K562 (cell line): Measurements from ENCODE around the gene CNTROB. TPM values are rescaled to one million over a fixed set of nuclear protein-coding genes. Genes with fewer than 3 reads are reported as not detected.

ENCODE experiments used
- ATAC-seq: fragments of 200-7000 bp; cut with Tn5 transposase; 3 replicates; pipeline ENCODE4 v1.9.1; 2020; ENCODE audit warnings: moderate library complexity
- BruUV-seq: library from RNA; stranded (reverse); fragments of 400-500 nt; replicated peaks from 2 replicates; lab custom pipeline; 2021; lab: Mats Ljungman, UMichigan
- CTCF ChIA-PET: fragments of 300-600 bp; formaldehyde crosslinking; extraction: SDS; loops from one replicate; lab custom pipeline; 2021; ENCODE audit warnings: low intra/inter-chr PET ratio; lab: Yijun Ruan, JAX
- POLR2A ChIA-PET: fragments of 300-600, 350-650 bp; sonication (Branson Sonifier 250); formaldehyde crosslinking; extraction: SDS; loops from one replicate; lab custom pipeline; 2021; ENCODE audit warnings: antibody characterized with exemption, inconsistent platforms; lab: Yijun Ruan, JAX
- DNase-seq, 4 experiments: peaks; one replicate each; pipeline versions ENCODE4 v3.0.0 to v3.0.0-alpha.2; 2011 to 2018; ENCODE audit warnings: low spot score in 3 of 4, mixed read lengths in 3 of 4; ENCODE audit errors: extremely low read depth in 1 of 4
- FAIRE-seq: peaks from 2 replicates; lab custom pipeline; 2011; peaks lifted over from hg19 to GRCh38; lab: Jason Lieb, UNC
- H2AFZ ChIP-seq: 2 replicates; pipeline ENCODE4 v1.6.0; 2011; ENCODE audit warnings: low read depth, low read length, control low read depth, inconsistent platforms
- H3K27ac ChIP-seq: fragments of 200-600 bp; 3 replicates; pipeline ENCODE4 v1.8.0; 2011; ENCODE audit warnings: low read depth, mild to moderate bottlenecking, control low read depth, inconsistent platforms, low read length, moderate library complexity, mixed read lengths; ENCODE audit errors: extremely low read depth
- H3K27me3 ChIP-seq, 2 experiments: fragments of 300-600 bp in 1 of 2; 2 replicates in 1 of 2; 3 replicates in 1 of 2; pipeline versions ENCODE4 v1.6.0 to v1.8.0; 2011; ENCODE audit warnings: inconsistent platforms in 2 of 2, low read length in 2 of 2, mild to moderate bottlenecking in 1 of 2, mixed read lengths in 1 of 2, moderate library complexity in 1 of 2; ENCODE audit not compliant: control insufficient read depth in 2 of 2, insufficient read depth in 2 of 2
- H3K36me3 ChIP-seq: fragments of 300-600 bp; 3 replicates; pipeline ENCODE4 v1.8.0; 2011; ENCODE audit warnings: mild to moderate bottlenecking, low read length, inconsistent platforms; ENCODE audit not compliant: control insufficient read depth, insufficient read depth
- H3K4me1 ChIP-seq, 2 experiments: fragments of 200-600 bp in 1 of 2; replicated peaks in 1 of 2; 2 replicates in 1 of 2; 3 replicates in 1 of 2; pipeline versions ENCODE4 v1.5.1 to v1.8.0; 2011; ENCODE audit warnings: inconsistent platforms in 2 of 2, low read length in 2 of 2, mild to moderate bottlenecking in 1 of 2, mixed read lengths in 1 of 2, moderate library complexity in 1 of 2; ENCODE audit not compliant: control insufficient read depth in 2 of 2, insufficient read depth in 2 of 2
- H3K4me2 ChIP-seq: 2 replicates; pipeline ENCODE4 v1.6.1; 2011; ENCODE audit warnings: low read length, control low read depth, inconsistent platforms, mixed read lengths; ENCODE audit not compliant: insufficient read depth
- H3K4me3 ChIP-seq: fragments of 200-600 bp; sonication (generic), shearing (Covaris generic); 2 replicates; pipeline ENCODE4 v1.5.1; 2016; ENCODE audit warnings: control low read depth, inconsistent platforms
- H3K79me2 ChIP-seq: fragments of 200-600 bp; 3 replicates; pipeline ENCODE4 v1.8.0; 2011; ENCODE audit warnings: low read length, inconsistent platforms; ENCODE audit not compliant: control insufficient read depth, insufficient read depth
- H3K9ac ChIP-seq, 2 experiments: 2 replicates each; pipeline versions ENCODE4 v1.6.0 to v1.6.1; 2011; ENCODE audit warnings: low read depth in 2 of 2, low read length in 2 of 2, control low read depth in 1 of 2, inconsistent platforms in 1 of 2, mild to moderate bottlenecking in 1 of 2, mixed read lengths in 1 of 2; ENCODE audit not compliant: insufficient read depth in 1 of 2
- H3K9me1 ChIP-seq: one replicate; pipeline ENCODE4 v1.6.0; 2011; ENCODE audit warnings: inconsistent platforms, mild to moderate bottlenecking, low read length, moderate library complexity; ENCODE audit not compliant: control insufficient read depth, insufficient read depth
- H3K9me3 ChIP-seq: replicated peaks from 2 replicates; pipeline ENCODE4 v1.5.1; 2011; ENCODE audit warnings: low read depth, low read length, inconsistent platforms; ENCODE audit not compliant: control insufficient read depth, insufficient read depth
- H4K20me1 ChIP-seq: replicated peaks from 2 replicates; pipeline ENCODE4 v1.6.1; 2011; ENCODE audit warnings: low read length, inconsistent platforms, mixed read lengths; ENCODE audit not compliant: control insufficient read depth, insufficient read depth
- BRF2 ChIP-seq: IDR thresholded peaks from 3 replicates; pipeline ENCODE4 v1.6.1; 2011; ENCODE audit warnings: borderline replicate concordance, mild to moderate bottlenecking; ENCODE audit not compliant: insufficient read length, insufficient read depth
- CAMTA2 ChIP-seq: fragments of 250-450 bp; sonication (Bioruptor Pico); conservative IDR thresholded peaks from 2 replicates; pipeline ENCODE4 v1.5.1; 2022
- CBFB ChIP-seq: sonication (generic); formaldehyde crosslinking; IDR thresholded peaks from 2 replicates; pipeline ENCODE4 v1.4.0; 2020; ENCODE audit warnings: mild to moderate bottlenecking, missing genetic modification reagents
- CTBP1 ChIP-seq: fragments of 450-650 bp; IDR thresholded peaks from 2 replicates; pipeline ENCODE4 v1.6.1; 2016; ENCODE audit warnings: borderline replicate concordance
- CXXC5 ChIP-seq: fragments of 250-450 bp; sonication (Bioruptor Pico); IDR thresholded peaks from 2 replicates; pipeline ENCODE4 v1.8.0; 2022; ENCODE audit warnings: inconsistent platforms, mild to moderate bottlenecking, moderate library complexity
- E2F4 ChIP-seq: sonication (generic); formaldehyde crosslinking; IDR thresholded peaks from 2 replicates; pipeline ENCODE4 v1.8.0; 2022; ENCODE audit warnings: mild to moderate bottlenecking, low read depth, missing genetic modification reagents
- EGR1 ChIP-seq: fragments of 450-650 bp; conservative IDR thresholded peaks from 2 replicates; pipeline ENCODE4 v1.6.1; 2017; ENCODE audit warnings: mild to moderate bottlenecking
- KDM4B ChIP-seq, 2 experiments: fragments of 450-650 bp in 1 of 2; sonication (generic) in 1 of 2; IDR thresholded peaks; 2 replicates each; pipeline ENCODE4 v1.6.1; 2016 to 2017; ENCODE audit warnings: borderline replicate concordance in 2 of 2, antibody characterized with exemption in 1 of 2, low read depth in 1 of 2, mild to moderate bottlenecking in 1 of 2
- NCOA2 ChIP-seq, 2 experiments: fragments of 450-650 bp; IDR thresholded peaks; 2 replicates each; pipeline ENCODE4 v1.6.1; 2018; ENCODE audit warnings: mild to moderate bottlenecking in 2 of 2, moderate library complexity in 1 of 2; ENCODE audit not compliant: partially characterized antibody in 2 of 2
- NFIC ChIP-seq: fragments of 450-650 bp; IDR thresholded peaks from 2 replicates; pipeline ENCODE4 v1.6.1; 2017; ENCODE audit warnings: mild to moderate bottlenecking, inconsistent platforms
- NRF1 ChIP-seq, 2 experiments: fragments of 450-650 bp; IDR thresholded peaks in 1 of 2; conservative IDR thresholded peaks in 1 of 2; 2 replicates each; pipeline ENCODE4 v1.6.1; 2014; ENCODE audit warnings: mild to moderate bottlenecking in 2 of 2
- PCBP1 ChIP-seq: fragments of 200-400 bp; formaldehyde crosslinking; IDR thresholded peaks from 2 replicates; pipeline ENCODE4 v1.6.1; 2018; ENCODE audit warnings: mild to moderate bottlenecking, low read depth, low read length; ENCODE audit not compliant: poor library complexity, severe bottlenecking
- TFAP4 ChIP-seq: sonication (generic); formaldehyde crosslinking; IDR thresholded peaks from 2 replicates; pipeline ENCODE4 v1.8.0; 2022; ENCODE audit warnings: missing genetic modification reagents, mild to moderate bottlenecking, moderate library complexity, borderline replicate concordance
- ZKSCAN8 ChIP-seq: fragments of 200-800 bp; sonication (Bioruptor generic); IDR thresholded peaks from 2 replicates; pipeline ENCODE4 v1.6.1; 2016; ENCODE audit warnings: missing genetic modification characterization, missing compliant biosample characterization
- ZNF408 ChIP-seq: fragments of 250-450 bp; sonication (Bioruptor Pico); IDR thresholded peaks from 2 replicates; pipeline ENCODE4 v1.4.0; 2020; ENCODE audit warnings: low read depth, mild to moderate bottlenecking, moderate library complexity
- ZNF41 ChIP-seq: fragments of 250-450 bp; sonication (Bioruptor Pico); conservative IDR thresholded peaks from 2 replicates; pipeline ENCODE4 v1.4.0; 2020; ENCODE audit warnings: mild to moderate bottlenecking
- WGBS: fragments of 100-300 bp; shearing (Covaris generic); methylation state at CpG from one replicate; pipeline ENCODE4 v1.1.6; 2016; ENCODE audit warnings: low coverage, mixed read lengths; ENCODE audit not compliant: insufficient coverage; ENCODE audit errors: missing lambda C conversion rate; 5-methylcytosine and 5-hydroxymethylcytosine counted together
- in situ Hi-C: fragments of 300-500 bp; cut with MboI; formaldehyde crosslinking; loops from 4 replicates; pipeline ENCODE4 v1.15.0; 2018; ENCODE audit warnings: inconsistent platforms, mixed read lengths
- intact Hi-C: fragments of 100-400 bp; cut with micrococcal nuclease; formaldehyde crosslinking; loops from 2 replicates; pipeline ENCODE4 v1.14.2; 2022
- polyA plus RNA-seq, 8 experiments: library from polyadenylated mRNA; depleted of rRNA in 4 of 8; stranded (reverse) in 5 of 8; unstranded in 3 of 8; fragments of >200 nt; fragmentation: Nextera tagmentation in 2 of 8; fragmentation: Illumina TruSeq in 1 of 8; extraction: Ambion mirVana in 2 of 8; extraction: Trizol in 1 of 8; gene quantifications; 2 replicates each; pipeline versions ENCODE4 v1.2.1 to v1.2.3, GENCODE V29; 2011 to 2014; ENCODE audit warnings: inconsistent platforms in 1 of 8, missing spikeins in 1 of 8
- total RNA-seq, 7 experiments: library from RNA; depleted of rRNA in 6 of 7; stranded (reverse); fragments of >200 nt in 6 of 7; fragmentation: Illumina TruSeq in 2 of 7; extraction: Trizol in 2 of 7; gene quantifications; 2 replicates each; pipeline versions ENCODE4 v1.2.1 to v1.2.3, GENCODE V29; 2011 to 2021; ENCODE audit warnings: low replicate concordance in 1 of 7

The CNTROB gene
- total and polyA plus RNA-seq, 9 of the 15 experiments (the other 6 are each of a cell fraction or from before 2014, with no cell fraction given): 1.9 to 33.3 (median 23.0) TPM

- TF ChIP-seq TFAP4 (CRISPR knock-in tag): peak; percentile 37; the same call in 1 of the 2 replicates
- peak; percentile 24; the same call in 1 of the 2 replicates for TF ChIP-seq CTBP1
Observed at GRCh38 chr17:7887482-7888183, 44.4 kb upstream of the CNTROB start (continued).

- DNase-seq (peak in 1 of 4 experiments; percentile 31), ATAC-seq (no peak; the same call in 2 of the 3 replicates), FAIRE-seq (peak; percentile 19)
- H2AFZ ChIP-seq: peak within 1 kb of the TSS; percentile 51
- H3K79me2 ChIP-seq: peaks cover 48% of the 10 kb centered on the region
- H3K9ac ChIP-seq: peak within 1 kb of the TSS; percentile 56 to 87
- H3K36me3 ChIP-seq: peaks cover 18% of the 10 kb centered on the region; the same call in 1 of the 3 replicates
- intact Hi-C loops (no loop called here), in situ Hi-C loops (no loop called here)
- no TSS peak for BruUV-seq
- peaks cover 17 to 31% of the 10 kb centered on the region in 2 experiments; a peak in 4 of 5 replicates for H3K4me1 ChIP-seq
- H3K4me2 ChIP-seq: peak within 1 kb of the TSS; percentile 92
- H3K9me1 ChIP-seq: peaks cover 3% of the 10 kb centered on the region
- CTCF ChIA-PET: no interaction called here
- WGBS: 53% methylated on average over 14 of the region's 18 CpGs
- peak within 1 kb of the TSS; percentile 66; the same call in 2 of the 3 replicates for H3K27ac ChIP-seq
- H3K4me3 ChIP-seq: peak within 1 kb of the TSS; percentile 66
- H3K9me3 ChIP-seq: no peaks in the 10 kb centered on the region
- no peaks in the 10 kb centered on the region; the same call in 1 of the 2 replicates for H4K20me1 ChIP-seq
- no peaks in the 10 kb centered on the region for H3K27me3 ChIP-seq
- POLR2A ChIA-PET: interaction anchor here (0.6 kb wide), 1 partner anchor 24 kb away, joined by 4 read pairs; no protein-coding TSS in a partner anchor
- TF ChIP-seq NCOA2 (IDR thresholded peaks at IDR 0.05; ENCODE audit: partially characterized antibody in 2 of 2) (no peak), PCBP1 (no peak), KDM4B (IDR thresholded peaks at IDR 0.05; ENCODE audit: borderline replicate concordance in 2 of 2, low read depth in 1 of 2) (no peak), ZKSCAN8 (CRISPR knock-in tag) (no peak), CXXC5 (CRISPR knock-in tag) (no peak), EGR1 (peak; percentile 43), CBFB (CRISPR knock-in tag) (peak; percentile 8; the same call in 1 of the 2 replicates), BRF2 (no peak), CAMTA2 (no peak), ZNF408 (CRISPR knock-in tag) (no peak), ZNF41 (no peak), NRF1 (conservative IDR thresholded peaks at IDR 0.05 in 1 of 2, IDR thresholded peaks at IDR 0.05 in 1 of 2) (peak; percentile 79 to 81), E2F4 (CRISPR knock-in tag) (no peak), NFIC (no peak)
Observed at GRCh38 chr17:7888184-7888920, 43.7 kb upstream of the CNTROB start, which contains the start of gene CHD3. Gene CHD3, plus strand, starts transcription at chr17:7888789. Its CDS starts 212 bp downstream, at chr17:7889001.
